Left lobe of liver (tissue), 2 donors: ENCODE results near the gene HSPA12B. TPM values are rescaled to one million over a fixed set of nuclear protein-coding genes. Genes with fewer than 3 reads are reported as not detected.

ENCODE experiments used
- ATAC-seq: fragments of 200-7000 bp; cut with Tn5 transposase; one replicate; pipeline ENCODE4 v1.9.1; 2020; ENCODE audit warnings: mild to moderate bottlenecking, moderate library complexity
- DNase-seq: peaks from one replicate; pipeline ENCODE4 v3.0.0-alpha.2; 2020; ENCODE audit warnings: low spot score
- total RNA-seq: library from RNA; stranded (reverse); gene quantifications from one replicate; pipeline ENCODE4 v1.2.1, GENCODE V29; 2021
- donor health status: DM: no; HTN: no; CAD: no; lungs with moderate emphysema.
- donor health status: DM: no; HTN: yes; CAD: no.

Gene HSPA12B
- 1.4 TPM for total RNA-seq

- no peak for DNase-seq
- peak; percentile 8 for ATAC-seq
Measured at GRCh38 chr20:3732327-3733118, at the start of gene HSPA12B. HSPA12B (plus strand) TSS chr20:3732685; CDS start chr20:3738675, 5,990 bp downstream.

GRCh38 chr20:3685341-3685740, 47.1 kb upstream of the HSPA12B start:
- DNase-seq = no peak
- ATAC-seq = no peak

- DNase-seq = no peak
Measured at GRCh38 chr20:3686421-3686820, 46.1 kb upstream of the HSPA12B start.

GRCh38 chr20:3686867-3687321, 45.6 kb upstream of the HSPA12B start:
- no peak for DNase-seq
- peak; percentile 73 for ATAC-seq

More at GRCh38 chr20:3686421-3686820, 46.1 kb upstream of the HSPA12B start:
- no peak for ATAC-seq

GRCh38 chr20:3687655-3688054, 44.8 kb upstream of the HSPA12B start:
- ATAC-seq (peak; percentile 72), DNase-seq (no peak)

GRCh38 chr20:3689978-3690377, 42.5 kb upstream of the HSPA12B start:
- DNase-seq (no peak), ATAC-seq (no peak)

GRCh38 chr20:3690413-3690812, 42.1 kb upstream of the HSPA12B start:
- no peak for ATAC-seq
- DNase-seq = no peak

GRCh38 chr20:3691306-3691705, 41.2 kb upstream of the HSPA12B start:
- ATAC-seq (no peak), DNase-seq (no peak)

GRCh38 chr20:3691897-3692296, 40.6 kb upstream of the HSPA12B start:
- DNase-seq (no peak), ATAC-seq (no peak)

- DNase-seq (no peak), ATAC-seq (no peak)
Measured at GRCh38 chr20:3692706-3693294, 39.7 kb upstream of the HSPA12B start.

GRCh38 chr20:3693376-3693775, 39.1 kb upstream of the HSPA12B start:
- ATAC-seq (no peak), DNase-seq (no peak)

GRCh38 chr20:3694864-3695263, 37.6 kb upstream of the HSPA12B start:
- ATAC-seq (no peak), DNase-seq (no peak)

GRCh38 chr20:3696200-3696599, 36.3 kb upstream of the HSPA12B start:
- no peak for DNase-seq
- ATAC-seq = no peak

- no peak for DNase-seq
Measured at GRCh38 chr20:3696745-3697587, 35.5 kb upstream of the HSPA12B start.

GRCh38 chr20:3697588-3698305, 34.7 kb upstream of the HSPA12B start:
- DNase-seq (no peak), ATAC-seq (no peak)

More at GRCh38 chr20:3696745-3697587, 35.5 kb upstream of the HSPA12B start:
- ATAC-seq = no peak

- DNase-seq (no peak), ATAC-seq (no peak)
Measured at GRCh38 chr20:3698591-3699001, 33.9 kb upstream of the HSPA12B start.

- ATAC-seq = no peak
Measured at GRCh38 chr20:3699037-3699436, 33.4 kb upstream of the HSPA12B start.

GRCh38 chr20:3701061-3701998, 31.2 kb upstream of the HSPA12B start:
- DNase-seq (no peak), ATAC-seq (no peak)

More at GRCh38 chr20:3699037-3699436, 33.4 kb upstream of the HSPA12B start:
- DNase-seq = no peak

- DNase-seq = no peak
- no peak for ATAC-seq
Measured at GRCh38 chr20:3702611-3703391, 29.7 kb upstream of the HSPA12B start.
